ENCODE measurements around the gene DOC2B.

DNA sequence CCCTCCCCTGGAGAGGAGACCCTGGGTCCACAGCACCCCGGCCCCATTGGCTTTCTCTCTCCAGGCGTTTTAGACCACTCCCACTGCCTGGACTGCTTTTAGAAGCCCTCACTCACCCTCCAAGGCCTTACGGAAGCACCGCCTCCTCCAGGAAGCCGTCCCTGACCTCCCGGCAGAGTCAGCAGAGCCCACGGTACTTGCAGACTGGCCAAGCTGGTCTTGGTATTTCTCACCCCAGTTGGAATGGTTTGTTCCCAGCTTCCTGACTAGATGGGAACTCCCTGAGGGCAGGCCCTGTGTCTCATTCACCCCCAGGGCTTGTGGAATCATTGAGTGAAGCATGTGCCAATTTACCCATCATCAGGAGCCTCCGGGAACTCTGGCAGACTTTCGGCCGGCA is 34.9 kb downstream of the DOC2B start:
- TF ChIP-seq, protein P1, sequence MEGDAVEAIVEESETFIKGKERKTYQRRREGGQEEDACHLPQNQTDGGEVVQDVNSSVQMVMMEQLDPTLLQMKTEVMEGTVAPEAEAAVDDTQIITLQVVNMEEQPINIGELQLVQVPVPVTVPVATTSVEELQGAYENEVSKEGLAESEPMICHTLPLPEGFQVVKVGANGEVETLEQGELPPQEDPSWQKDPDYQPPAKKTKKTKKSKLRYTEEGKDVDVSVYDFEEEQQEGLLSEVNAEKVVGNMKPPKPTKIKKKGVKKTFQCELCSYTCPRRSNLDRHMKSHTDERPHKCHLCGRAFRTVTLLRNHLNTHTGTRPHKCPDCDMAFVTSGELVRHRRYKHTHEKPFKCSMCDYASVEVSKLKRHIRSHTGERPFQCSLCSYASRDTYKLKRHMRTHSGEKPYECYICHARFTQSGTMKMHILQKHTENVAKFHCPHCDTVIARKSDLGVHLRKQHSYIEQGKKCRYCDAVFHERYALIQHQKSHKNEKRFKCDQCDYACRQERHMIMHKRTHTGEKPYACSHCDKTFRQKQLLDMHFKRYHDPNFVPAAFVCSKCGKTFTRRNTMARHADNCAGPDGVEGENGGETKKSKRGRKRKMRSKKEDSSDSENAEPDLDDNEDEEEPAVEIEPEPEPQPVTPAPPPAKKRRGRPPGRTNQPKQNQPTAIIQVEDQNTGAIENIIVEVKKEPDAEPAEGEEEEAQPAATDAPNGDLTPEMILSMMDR (IDR thresholded peaks at IDR 0.05): no peak
- no peak for TF ChIP-seq POLR2A (IDR thresholded peaks at IDR 0.05)

Data from right lobe of liver (tissue), 4 donors.